ENCODE data around the gene IMMT. TPM values are rescaled to one million over a fixed set of nuclear protein-coding genes. Genes with fewer than 3 reads are reported as not detected.

Gene IMMT
- total RNA-seq, 2 experiments from 2014 or later: 144 to 147 TPM

- Mint-ChIP-seq H3K9me3 (no peaks in the 10 kb centered on the region), H3K4me3 (no peak overlapping the region), H3K27me3 (no peaks in the 10 kb centered on the region), H3K36me3 (ENCODE audit: low read depth) (peaks cover 76% of the 10 kb centered on the region), H3K4me1 (peaks cover 8% of the 10 kb centered on the region), H3K27ac (no peak overlapping the region)
- CTCF ChIA-PET: interaction anchor here (0.9 kb wide), 1 partner anchor 416 kb away, joined by 3 read pairs; no protein-coding TSS in a partner anchor
- no peak for DNase-seq
- POLR2A ChIA-PET: interaction anchor here (1.3 to 1.4 kb wide), 2 partner anchors 38 to 41 kb away, joined by 3 read pairs; partner anchors contain the start of genes POLR1A and PTCD3
These were observed 51.2 kb downstream of the IMMT start for GRCh38 chr2:86143926-86144685.

DNA sequence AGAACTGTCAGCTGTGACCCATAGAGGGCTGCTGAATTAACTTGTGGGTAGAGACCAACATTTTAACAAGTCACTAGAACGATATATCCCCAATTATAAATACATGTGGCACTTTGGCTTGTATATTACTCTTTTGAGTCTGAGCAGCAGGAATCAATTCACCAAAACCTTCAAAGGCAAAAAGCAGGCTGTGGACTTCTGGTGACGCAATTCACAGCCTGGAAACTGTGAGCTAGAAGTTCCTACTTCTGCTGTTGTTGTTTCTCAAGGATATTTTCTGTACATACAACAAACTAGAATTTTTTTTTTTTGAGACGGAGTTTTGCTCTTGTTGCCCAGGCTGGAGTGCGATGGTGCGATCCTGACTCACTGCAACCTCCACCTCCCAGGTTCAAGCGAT is 52.0 kb downstream of the IMMT start:
- peaks cover 11% of the 10 kb centered on the region for H3K4me1 Mint-ChIP-seq
- no peaks in the 10 kb centered on the region for H3K9me3 Mint-ChIP-seq
- no peak overlapping the region for H3K4me3 Mint-ChIP-seq
- POLR2A ChIA-PET: interaction anchor here (1.3 kb wide), 1 partner anchor 37 kb away, joined by 3 read pairs; the partner anchor contains the start of genes POLR1A and PTCD3
- no peak for DNase-seq
- CTCF ChIA-PET: no interaction called here
- H3K27me3 Mint-ChIP-seq: no peaks in the 10 kb centered on the region
- H3K27ac Mint-ChIP-seq: no peak overlapping the region
- peaks cover 76% of the 10 kb centered on the region for H3K36me3 Mint-ChIP-seq (ENCODE audit: low read depth)

GRCh38 chr2:86142436-86143257 is 52.6 kb downstream of the IMMT start:
- no peak for DNase-seq
- POLR2A ChIA-PET: interaction anchor here (1.3 kb wide), 1 partner anchor 37 kb away, joined by 3 read pairs; the partner anchor contains the start of genes POLR1A and PTCD3
- CTCF ChIA-PET: no interaction called here
- Mint-ChIP-seq H3K27me3 (no peaks in the 10 kb centered on the region), H3K27ac (peak overlapping the region; percentile 10), H3K36me3 (ENCODE audit: low read depth) (peaks cover 75% of the 10 kb centered on the region), H3K9me3 (no peaks in the 10 kb centered on the region), H3K4me1 (peaks cover 11% of the 10 kb centered on the region), H3K4me3 (no peak overlapping the region)

GRCh38 chr2:86140969-86141392 is 54.3 kb downstream of the IMMT start:
- CTCF ChIA-PET: no interaction called here
- Mint-ChIP-seq H3K4me3 (no peak overlapping the region), H3K27me3 (no peaks in the 10 kb centered on the region), H3K9me3 (no peaks in the 10 kb centered on the region), H3K36me3 (ENCODE audit: low read depth) (peaks cover 83% of the 10 kb centered on the region), H3K4me1 (peaks cover 11% of the 10 kb centered on the region), H3K27ac (no peak overlapping the region)
- POLR2A ChIA-PET: interaction anchor here (1.1 kb wide), 1 partner anchor 25 kb away, joined by 3 read pairs; no protein-coding TSS in a partner anchor
- DNase-seq: no peak

- ChIA-PET POLR2A (no interaction called here), CTCF (no interaction called here)
- Mint-ChIP-seq H3K4me1 (peaks cover 11% of the 10 kb centered on the region), H3K27me3 (no peaks in the 10 kb centered on the region), H3K27ac (peak overlapping the region; percentile 40), H3K36me3 (ENCODE audit: low read depth) (peaks cover 87% of the 10 kb centered on the region), H3K9me3 (no peaks in the 10 kb centered on the region), H3K4me3 (no peak overlapping the region)
- no peak for DNase-seq
These were observed 55.3 kb downstream of the IMMT start for GRCh38 chr2:86139981-86140380.

- Mint-ChIP-seq H3K36me3 (ENCODE audit: low read depth) (peaks cover 87% of the 10 kb centered on the region), H3K27me3 (no peaks in the 10 kb centered on the region), H3K4me3 (no peak overlapping the region), H3K4me1 (peaks cover 11% of the 10 kb centered on the region), H3K9me3 (no peaks in the 10 kb centered on the region), H3K27ac (peak overlapping the region; percentile 35)
- no peak for DNase-seq
- POLR2A ChIA-PET: interaction anchor here (0.9 to 1.9 kb wide), 3 partner anchors 18 to 33 kb away, joined by 3 to 5 read pairs (median 3); partner anchors contain the start of gene PTCD3
- CTCF ChIA-PET: no interaction called here
These were observed 56.3 kb downstream of the IMMT start for GRCh38 chr2:86138736-86139625.

- peaks cover 11% of the 10 kb centered on the region for H3K4me1 Mint-ChIP-seq
- H3K9me3 Mint-ChIP-seq: no peaks in the 10 kb centered on the region
- H3K4me3 Mint-ChIP-seq: no peak overlapping the region
- no peaks in the 10 kb centered on the region for H3K27me3 Mint-ChIP-seq
- CTCF ChIA-PET: interaction anchor here (1.4 kb wide), 1 partner anchor 56 kb away, joined by 3 read pairs; no protein-coding TSS in a partner anchor
- no peak overlapping the region for H3K27ac Mint-ChIP-seq
- POLR2A ChIA-PET: interaction anchor here (1.4 to 1.5 kb wide), 2 partner anchors 17 to 30 kb away, joined by 4 to 10 read pairs; partner anchors contain the start of genes POLR1A and PTCD3
- DNase-seq: no peak
- peaks cover 94% of the 10 kb centered on the region for H3K36me3 Mint-ChIP-seq (ENCODE audit: low read depth)
These were observed 59.1 kb downstream of the IMMT start for GRCh38 chr2:86136141-86136540.

DNA sequence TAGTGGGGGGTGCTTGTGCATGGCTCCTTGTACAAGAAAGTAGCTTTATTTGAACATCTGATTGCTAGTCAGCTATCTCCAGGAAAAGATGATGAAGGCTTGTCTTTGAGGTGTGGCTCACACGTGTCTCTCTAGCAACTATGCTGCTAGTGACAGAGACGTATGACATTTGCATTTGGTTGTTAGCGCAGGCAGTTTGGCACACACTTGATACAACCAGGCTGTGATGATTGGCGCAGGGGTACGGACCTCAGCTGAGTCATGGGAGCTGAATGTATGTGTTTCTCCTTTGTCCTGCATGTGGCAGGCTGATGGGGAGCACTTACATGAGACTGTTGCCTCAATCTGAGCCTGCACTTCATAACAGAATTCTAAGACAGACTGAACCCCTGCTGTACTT is 59.6 kb downstream of the IMMT start:
- ChIA-PET POLR2A (interaction anchor here (1.4 to 1.5 kb wide), 2 partner anchors 17 to 29 kb away, joined by 4 to 10 read pairs; partner anchors contain the start of genes POLR1A and PTCD3), CTCF (no interaction called here)
- no peak overlapping the region for H3K4me3 Mint-ChIP-seq
- no peaks in the 10 kb centered on the region for H3K27me3 Mint-ChIP-seq
- DNase-seq: no peak
- H3K36me3 Mint-ChIP-seq (ENCODE audit: low read depth): peaks cover 93% of the 10 kb centered on the region
- no peaks in the 10 kb centered on the region for H3K9me3 Mint-ChIP-seq
- H3K4me1 Mint-ChIP-seq: peaks cover 11% of the 10 kb centered on the region
- peak overlapping the region; percentile 23 for H3K27ac Mint-ChIP-seq

DNA sequence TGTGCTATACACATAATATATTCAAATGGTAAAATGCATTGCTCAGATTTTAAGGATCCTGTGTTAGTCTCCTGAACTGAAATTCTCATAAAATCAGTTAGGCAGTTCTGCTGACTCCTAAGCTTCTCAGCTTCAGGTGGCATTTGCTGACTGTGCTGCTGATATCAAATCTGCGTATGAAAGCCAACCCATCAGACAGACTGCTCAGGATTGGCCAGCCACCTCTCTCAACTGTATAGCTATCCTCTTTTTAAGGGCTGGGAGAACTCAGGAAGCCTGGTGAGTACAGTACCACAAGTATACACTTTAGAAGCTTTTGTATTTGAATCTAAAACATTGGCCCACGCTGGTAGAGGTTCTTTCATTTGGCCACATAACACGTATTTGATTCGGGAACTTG is 60.6 kb downstream of the IMMT start:
- peaks cover 95% of the 10 kb centered on the region for H3K36me3 Mint-ChIP-seq (ENCODE audit: low read depth)
- H3K4me1 Mint-ChIP-seq: peaks cover 5% of the 10 kb centered on the region
- H3K4me3 Mint-ChIP-seq: no peak overlapping the region
- H3K27me3 Mint-ChIP-seq: no peaks in the 10 kb centered on the region
- H3K9me3 Mint-ChIP-seq: no peaks in the 10 kb centered on the region
- H3K27ac Mint-ChIP-seq: no peak overlapping the region
- CTCF ChIA-PET: interaction anchor here (1.4 to 1.8 kb wide), 2 partner anchors 46 to 307 kb away, joined by 3 to 5 read pairs; no protein-coding TSS in a partner anchor
- no peak for DNase-seq
- POLR2A ChIA-PET: no interaction called here

DNA sequence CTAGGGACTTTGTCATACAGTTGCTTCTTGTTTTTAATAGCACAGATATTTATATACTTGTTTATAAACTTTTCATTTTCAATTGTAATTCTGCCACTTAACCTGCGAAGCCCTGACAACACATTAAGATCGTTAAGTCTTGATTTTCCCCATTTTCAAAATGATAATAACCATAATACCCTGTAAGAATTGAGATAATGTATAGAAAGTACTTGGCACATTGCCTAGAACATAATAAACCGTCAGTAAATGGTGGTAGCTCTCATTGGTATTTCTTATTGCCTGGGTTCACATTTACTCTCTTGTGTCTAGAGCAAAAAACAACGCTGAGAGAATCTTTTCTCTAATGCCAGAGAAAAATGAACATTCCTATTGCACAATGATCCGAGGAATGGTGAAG is 70.6 kb downstream of the IMMT start:
- no peaks in the 10 kb centered on the region for H3K9me3 Mint-ChIP-seq
- H3K27ac Mint-ChIP-seq: no peak overlapping the region
- H3K36me3 Mint-ChIP-seq (ENCODE audit: low read depth): peaks cover 79% of the 10 kb centered on the region
- ChIA-PET POLR2A (no interaction called here), CTCF (interaction anchor here (1.5 kb wide), 1 partner anchor 45 kb away, joined by 3 read pairs; no protein-coding TSS in a partner anchor)
- DNase-seq: no peak
- H3K27me3 Mint-ChIP-seq: no peaks in the 10 kb centered on the region
- H3K4me1 Mint-ChIP-seq: no peaks in the 10 kb centered on the region
- no peak overlapping the region for H3K4me3 Mint-ChIP-seq

GRCh38 chr2:86123328-86123925 is 71.8 kb downstream of the IMMT start:
- no peaks in the 10 kb centered on the region for H3K4me1 Mint-ChIP-seq
- H3K27me3 Mint-ChIP-seq: no peaks in the 10 kb centered on the region
- no peak overlapping the region for H3K27ac Mint-ChIP-seq
- no peaks in the 10 kb centered on the region for H3K9me3 Mint-ChIP-seq
- POLR2A ChIA-PET: no interaction called here
- CTCF ChIA-PET: interaction anchor here (0.6 to 1.5 kb wide), 2 partner anchors 43 to 243 kb away, joined by 3 read pairs; no protein-coding TSS in a partner anchor
- peaks cover 80% of the 10 kb centered on the region for H3K36me3 Mint-ChIP-seq (ENCODE audit: low read depth)
- no peak overlapping the region for H3K4me3 Mint-ChIP-seq
- no peak for DNase-seq

- Mint-ChIP-seq H3K4me3 (no peak overlapping the region), H3K27ac (no peak overlapping the region), H3K4me1 (no peaks in the 10 kb centered on the region), H3K27me3 (no peaks in the 10 kb centered on the region), H3K36me3 (ENCODE audit: low read depth) (peaks cover 81% of the 10 kb centered on the region), H3K9me3 (no peaks in the 10 kb centered on the region)
- no peak for DNase-seq
- CTCF ChIA-PET: interaction anchor here (1.6 kb wide), 1 partner anchor 291 kb away, joined by 6 read pairs; no protein-coding TSS in a partner anchor
- POLR2A ChIA-PET: interaction anchor here (1.4 to 2.9 kb wide), 3 partner anchors 8 to 18 kb away, joined by 5 to 10 read pairs (median 5); no protein-coding TSS in a partner anchor
These were observed 77.1 kb downstream of the IMMT start for GRCh38 chr2:86118130-86118529.

Data from activated CD4-positive, alpha-beta memory T cell treated with anti-CD3 and anti-CD28 coated beads, Interleukin-2, amount 10 ng/mL, durations not matched to agents 7 days and 5 days (primary cell).